A673 (cell line): ENCODE results near the gene MAPKAP1.

Experiments
- EZH2 ChIP-seq: fragments of 200-600 bp; sonication (generic); IDR thresholded peaks from 2 replicates; pipeline ENCODE4 v1.6.1; 2017; ENCODE audit warnings: borderline replicate concordance, low read depth, mild to moderate bottlenecking, mixed read lengths, antibody characterized with exemption, low read length; ENCODE audit not compliant: poor library complexity, severe bottlenecking
- TF ChIP-seq, protein P1 (sequence below): fragments of 300-800, 200-600 bp; sonication (generic); conservative IDR thresholded peaks from 2 replicates; pipeline ENCODE4 v1.5.1; 2017; ENCODE audit warnings: low read depth, mild to moderate bottlenecking, antibody characterized with exemption, low read length, moderate library complexity, mixed read lengths

DNA sequence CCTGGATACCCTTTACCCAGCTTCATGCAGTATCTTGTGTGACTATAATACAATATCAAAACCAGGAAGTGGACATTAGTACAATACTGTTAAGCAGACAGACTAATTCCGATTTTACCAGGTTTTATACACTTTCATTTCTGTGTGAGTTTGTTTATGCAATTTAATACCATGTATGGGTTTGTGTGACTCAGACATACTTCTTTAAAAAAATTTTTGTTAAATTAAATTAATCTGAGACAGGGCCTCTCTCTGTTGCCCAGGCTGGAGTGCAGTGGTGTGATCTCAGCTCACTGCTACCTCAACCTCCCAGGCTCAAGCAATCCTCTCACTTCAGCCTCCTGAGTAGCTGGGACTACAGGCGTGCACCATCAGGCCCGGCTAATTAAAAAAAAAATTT lies 288.6 kb downstream of the MAPKAP1 start:
- TF ChIP-seq, protein P1, sequence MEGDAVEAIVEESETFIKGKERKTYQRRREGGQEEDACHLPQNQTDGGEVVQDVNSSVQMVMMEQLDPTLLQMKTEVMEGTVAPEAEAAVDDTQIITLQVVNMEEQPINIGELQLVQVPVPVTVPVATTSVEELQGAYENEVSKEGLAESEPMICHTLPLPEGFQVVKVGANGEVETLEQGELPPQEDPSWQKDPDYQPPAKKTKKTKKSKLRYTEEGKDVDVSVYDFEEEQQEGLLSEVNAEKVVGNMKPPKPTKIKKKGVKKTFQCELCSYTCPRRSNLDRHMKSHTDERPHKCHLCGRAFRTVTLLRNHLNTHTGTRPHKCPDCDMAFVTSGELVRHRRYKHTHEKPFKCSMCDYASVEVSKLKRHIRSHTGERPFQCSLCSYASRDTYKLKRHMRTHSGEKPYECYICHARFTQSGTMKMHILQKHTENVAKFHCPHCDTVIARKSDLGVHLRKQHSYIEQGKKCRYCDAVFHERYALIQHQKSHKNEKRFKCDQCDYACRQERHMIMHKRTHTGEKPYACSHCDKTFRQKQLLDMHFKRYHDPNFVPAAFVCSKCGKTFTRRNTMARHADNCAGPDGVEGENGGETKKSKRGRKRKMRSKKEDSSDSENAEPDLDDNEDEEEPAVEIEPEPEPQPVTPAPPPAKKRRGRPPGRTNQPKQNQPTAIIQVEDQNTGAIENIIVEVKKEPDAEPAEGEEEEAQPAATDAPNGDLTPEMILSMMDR, result no peak
- TF ChIP-seq EZH2, result no peak
